Epithelial cell of esophagus (primary cell): Measurements from ENCODE around the gene CCDC112.
A peak's percentile ranks its signal among the peaks of the same experiment; 100 is the strongest.

ENCODE experiments used
- DNase-seq: peaks from one replicate; pipeline ENCODE4 v3.0.0; 2010; ENCODE audit warnings: low read depth
- H3K4me3 ChIP-seq: 2 replicates; pipeline ENCODE4 v1.5.1; 2011; ENCODE audit warnings: mild to moderate bottlenecking, low read length, control low read depth
- CTCF ChIP-seq: IDR thresholded peaks from 2 replicates; pipeline ENCODE4 v1.5.1; 2011; ENCODE audit warnings: low read depth, mild to moderate bottlenecking, low read length, control low read depth, inconsistent platforms; ENCODE audit not compliant: insufficient read depth; ENCODE audit errors: missing control alignments

The CCDC112 gene

GRCh38 chr5:115325296-115325959 is 29.0 kb upstream of the CCDC112 start:
- no peak for DNase-seq
- no peak overlapping the region for H3K4me3 ChIP-seq
- TF ChIP-seq CTCF, result no peak

GRCh38 chr5:115324021-115324420 is 27.6 kb upstream of the CCDC112 start:
- no peak for TF ChIP-seq CTCF
- H3K4me3 ChIP-seq, result no peak overlapping the region
- peak; percentile 3 for DNase-seq

GRCh38 chr5:115322729-115323128 is 26.3 kb upstream of the CCDC112 start:
- no peak overlapping the region for H3K4me3 ChIP-seq
- DNase-seq, result no peak
- no peak for TF ChIP-seq CTCF

GRCh38 chr5:115321309-115321708 is 24.9 kb upstream of the CCDC112 start:
- H3K4me3 ChIP-seq, result no peak overlapping the region
- DNase-seq, result peak; percentile 74
- TF ChIP-seq CTCF, result no peak

- no peak for TF ChIP-seq CTCF
- DNase-seq, result no peak
- H3K4me3 ChIP-seq, result no peak overlapping the region
Measured at GRCh38 chr5:115320515-115320914, 24.1 kb upstream of the CCDC112 start.

- no peak for DNase-seq
- no peak for TF ChIP-seq CTCF
- H3K4me3 ChIP-seq, result no peak overlapping the region
Measured at GRCh38 chr5:115320006-115320405, 23.6 kb upstream of the CCDC112 start.

GRCh38 chr5:115319007-115319406 is 22.6 kb upstream of the CCDC112 start:
- H3K4me3 ChIP-seq, result no peak overlapping the region
- no peak for TF ChIP-seq CTCF
- DNase-seq, result no peak
